HepG2 (cell line): ENCODE measurements around the gene RAB15. TPM values are rescaled to one million over a fixed set of nuclear protein-coding genes. Genes with fewer than 3 reads are reported as not detected.

ENCODE experiments used
- ELF1 ChIP-seq: sonication (generic); formaldehyde crosslinking; IDR thresholded peaks from 2 replicates; pipeline ENCODE4 v1.4.0; 2020; ENCODE audit warnings: missing genetic modification reagents
- FLYWCH1 ChIP-seq: sonication (generic); formaldehyde crosslinking; IDR thresholded peaks from 2 replicates; pipeline ENCODE4 v1.8.1; 2023; ENCODE audit warnings: mild to moderate bottlenecking, missing genetic modification reagents
- GABPA ChIP-seq, 2 experiments: IDR thresholded peaks; 2 replicates each; pipeline ENCODE4 v1.6.1; 2011 to 2016; ENCODE audit warnings: low read depth in 2 of 2, low read length in 1 of 2, missing biosample characterization in 1 of 2, missing genetic modification characterization in 1 of 2
- GRHL1 ChIP-seq: sonication (generic); formaldehyde crosslinking; conservative IDR thresholded peaks from 2 replicates; pipeline ENCODE4 v1.8.0; 2022; ENCODE audit warnings: missing genetic modification reagents
- KLF12 ChIP-seq: sonication (generic); formaldehyde crosslinking; IDR thresholded peaks from 2 replicates; pipeline ENCODE4 v1.4.0; 2020; ENCODE audit warnings: missing genetic modification reagents, borderline replicate concordance
- KMT2A ChIP-seq: sonication (generic); formaldehyde crosslinking; IDR thresholded peaks from 2 replicates; pipeline ENCODE4 v1.4.0; 2020; ENCODE audit warnings: missing genetic modification reagents
- PCBP2 ChIP-seq: fragments of 200-400 bp; formaldehyde crosslinking; optimal IDR thresholded peaks from 2 replicates; pipeline ENCODE3; 2018; ENCODE audit warnings: low read length, low read depth; ENCODE audit not compliant: poor library complexity, severe bottlenecking
- PHF5A ChIP-seq: IDR thresholded peaks from one replicate; pipeline ENCODE4 v1.6.1; 2018; ENCODE audit warnings: low read depth, missing genetic modification reagents; ENCODE audit not compliant: unreplicated experiment
- RAD51 ChIP-seq: fragments of 450-650 bp; IDR thresholded peaks from 2 replicates; pipeline ENCODE4 v1.6.1; 2016; ENCODE audit warnings: borderline replicate concordance
- SP1 ChIP-seq, 2 experiments: fragments of 450-650 bp in 1 of 2; sonication (generic) in 1 of 2; formaldehyde crosslinking in 1 of 2; IDR thresholded peaks; 2 replicates each; pipeline versions ENCODE4 v1.4.0 to v1.6.1; 2016 to 2020; ENCODE audit warnings: missing genetic modification reagents in 1 of 2
- STAT5B ChIP-seq: sonication (generic); formaldehyde crosslinking; IDR thresholded peaks from 2 replicates; pipeline ENCODE4 v1.4.0; 2020; ENCODE audit warnings: missing genetic modification reagents
- XBP1 ChIP-seq: sonication (generic); formaldehyde crosslinking; IDR thresholded peaks from 2 replicates; pipeline ENCODE4 v1.5.0; 2020; ENCODE audit warnings: missing genetic modification reagents
- ZNF20 ChIP-seq: sonication (generic); formaldehyde crosslinking; IDR thresholded peaks from 2 replicates; pipeline ENCODE4 v1.4.0; 2020; ENCODE audit warnings: mild to moderate bottlenecking, moderate library complexity, missing genetic modification reagents
- ZNF205 ChIP-seq: IDR thresholded peaks from 2 replicates; pipeline ENCODE4 v1.6.1; 2018; ENCODE audit warnings: missing biosample characterization, missing genetic modification reagents
- ZNF350 ChIP-seq: sonication (generic); formaldehyde crosslinking; IDR thresholded peaks from 2 replicates; pipeline ENCODE4 v1.4.0; 2020; ENCODE audit warnings: mild to moderate bottlenecking, low read depth, missing genetic modification reagents, borderline replicate concordance
- ZNF431 ChIP-seq: sonication (generic); formaldehyde crosslinking; IDR thresholded peaks from 2 replicates; pipeline ENCODE4 v1.9.0; 2022; ENCODE audit warnings: missing genetic modification reagents, low read depth, mild to moderate bottlenecking, borderline replicate concordance
- ZNF605 ChIP-seq: sonication (generic); formaldehyde crosslinking; IDR thresholded peaks from 2 replicates; pipeline ENCODE4 v1.8.0; 2022; ENCODE audit warnings: mild to moderate bottlenecking, missing genetic modification reagents
- ZNF615 ChIP-seq: sonication (generic); formaldehyde crosslinking; IDR thresholded peaks from 2 replicates; pipeline ENCODE4 v1.5.0; 2020; ENCODE audit warnings: mild to moderate bottlenecking, missing genetic modification reagents, borderline replicate concordance
- ZNF646 ChIP-seq: sonication (generic); formaldehyde crosslinking; IDR thresholded peaks from 2 replicates; pipeline ENCODE4 v1.9.0; 2021; ENCODE audit warnings: mild to moderate bottlenecking, missing genetic modification reagents
- ZNF780A ChIP-seq: sonication (generic); formaldehyde crosslinking; IDR thresholded peaks from 2 replicates; pipeline ENCODE4 v1.8.0; 2022; ENCODE audit warnings: mild to moderate bottlenecking, missing genetic modification reagents, moderate library complexity
- polyA plus RNA-seq, 8 experiments: library from polyadenylated mRNA; depleted of rRNA in 3 of 8; stranded (reverse) in 7 of 8; unstranded in 1 of 8; fragments of >200 nt; fragmentation: Illumina TruSeq in 4 of 8; extraction: Trizol in 4 of 8; gene quantifications; 2 replicates each; pipeline versions ENCODE4 v1.2.1 to v1.2.3, GENCODE V29; 2011 to 2016; ENCODE audit warnings: low read depth in 4 of 8, missing spikeins in 1 of 8, mixed read lengths in 1 of 8; ENCODE audit not compliant: insufficient read depth in 1 of 8
- total RNA-seq, 5 experiments: library from RNA; depleted of rRNA; stranded (reverse); fragments of >200 nt; fragmentation: Illumina TruSeq; extraction: Trizol; gene quantifications; 2 replicates each; pipeline ENCODE4 v1.2.3, GENCODE V29; 2016; ENCODE audit warnings: low read depth in 1 of 5

RAB15 gene
- total and polyA plus RNA-seq, 2 of the 13 experiments (the other 11 are each of a cell fraction or from before 2014, with no cell fraction given): 7.4 to 18.5 TPM

- TF ChIP-seq ZNF646 (CRISPR knock-in tag) (no peak), GABPA (IDR thresholded peaks at IDR 0.05; ENCODE audit: low read depth, low read length) (no peak), GABPA (CRISPR knock-in tag; IDR thresholded peaks at IDR 0.05; ENCODE audit: low read depth) (no peak), ZNF350 (CRISPR knock-in tag) (no peak), ZNF205 (CRISPR knock-in tag) (0 out of 2 replicates have a peak, but pooled peaks have one; percentile 20), KLF12 (no peak), ZNF780A (no peak), ELF1 (CRISPR knock-in tag) (no peak; the same call in 1 of the 2 replicates), PHF5A (CRISPR knock-in tag) (no peak), RAD51 (no peak), XBP1 (CRISPR knock-in tag) (no peak), GRHL1 (no peak), ZNF431 (CRISPR knock-in tag) (no peak), ZNF605 (CRISPR knock-in tag) (no peak), ZNF615 (CRISPR knock-in tag) (no peak), STAT5B (no peak), SP1 (IDR thresholded peaks at IDR 0.05) (no peak), SP1 (CRISPR knock-in tag; IDR thresholded peaks at IDR 0.05) (no peak), PCBP2 (no peak), ZNF20 (CRISPR knock-in tag) (no peak), KMT2A (CRISPR knock-in tag) (0 out of 2 replicates have a peak, but pooled peaks have one; percentile 32), FLYWCH1 (CRISPR knock-in tag) (no peak)
Observed at GRCh38 chr14:64947710-64948611, 24.2 kb downstream of the RAB15 start (continued).
